GM19035 (cell line): ENCODE data around the gene DCTN4.
"Not testable (repeated sequence)": the region's sequence is repeated elsewhere in the genome, so short reads cannot be mapped to it uniquely, and the experiment has no call there.

Experiments used
- ATAC-seq: cut with Tn5 transposase; IDR thresholded peaks from one replicate; pipeline ENCODE4 v1.9.1; 2021; ENCODE audit not compliant: unreplicated experiment

Gene DCTN4

GRCh38 chr5:150742455-150743141 lies 16.2 kb downstream of the DCTN4 start:
- ATAC-seq: not testable (repeated sequence)

DNA sequence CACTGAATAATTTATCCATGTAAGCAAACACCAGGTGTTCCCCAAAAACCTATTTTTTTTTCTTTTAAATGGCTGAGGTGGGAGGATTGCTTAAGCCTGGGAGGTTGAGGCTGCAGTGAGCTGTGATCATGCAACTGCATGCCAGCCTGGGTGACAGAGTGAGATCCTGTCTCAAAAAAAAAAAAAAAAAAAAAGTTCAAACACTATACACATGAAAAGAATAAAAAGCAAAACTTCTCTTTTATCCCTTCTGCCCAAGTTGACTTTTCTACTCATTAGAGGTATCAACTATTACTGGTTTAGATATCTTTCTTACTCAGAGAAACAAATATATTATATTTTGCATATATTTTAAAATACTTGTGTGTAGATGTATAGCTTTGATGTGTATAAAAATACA lies 17.8 kb downstream of the DCTN4 start:
- no peak for ATAC-seq

DNA sequence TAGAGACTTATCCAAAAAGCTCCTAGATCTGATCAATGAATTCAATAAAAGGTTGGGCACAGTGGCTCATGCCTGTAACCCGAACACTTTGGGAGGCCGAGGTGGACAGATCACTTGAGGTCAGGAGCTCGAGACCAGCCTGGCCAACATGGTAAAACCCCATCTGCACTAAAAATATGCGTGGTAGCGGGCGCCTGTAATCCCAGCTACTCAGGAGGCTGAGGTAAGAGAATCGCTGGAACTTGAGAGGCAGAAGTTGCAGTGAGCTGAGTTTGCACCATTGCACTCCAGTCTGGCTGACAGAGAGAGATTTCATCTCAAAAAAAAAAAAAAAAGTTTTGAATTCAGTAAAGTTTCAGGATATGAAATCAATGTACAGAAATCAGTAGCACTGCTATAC lies 20.0 kb downstream of the DCTN4 start:
- no peak for ATAC-seq

DNA sequence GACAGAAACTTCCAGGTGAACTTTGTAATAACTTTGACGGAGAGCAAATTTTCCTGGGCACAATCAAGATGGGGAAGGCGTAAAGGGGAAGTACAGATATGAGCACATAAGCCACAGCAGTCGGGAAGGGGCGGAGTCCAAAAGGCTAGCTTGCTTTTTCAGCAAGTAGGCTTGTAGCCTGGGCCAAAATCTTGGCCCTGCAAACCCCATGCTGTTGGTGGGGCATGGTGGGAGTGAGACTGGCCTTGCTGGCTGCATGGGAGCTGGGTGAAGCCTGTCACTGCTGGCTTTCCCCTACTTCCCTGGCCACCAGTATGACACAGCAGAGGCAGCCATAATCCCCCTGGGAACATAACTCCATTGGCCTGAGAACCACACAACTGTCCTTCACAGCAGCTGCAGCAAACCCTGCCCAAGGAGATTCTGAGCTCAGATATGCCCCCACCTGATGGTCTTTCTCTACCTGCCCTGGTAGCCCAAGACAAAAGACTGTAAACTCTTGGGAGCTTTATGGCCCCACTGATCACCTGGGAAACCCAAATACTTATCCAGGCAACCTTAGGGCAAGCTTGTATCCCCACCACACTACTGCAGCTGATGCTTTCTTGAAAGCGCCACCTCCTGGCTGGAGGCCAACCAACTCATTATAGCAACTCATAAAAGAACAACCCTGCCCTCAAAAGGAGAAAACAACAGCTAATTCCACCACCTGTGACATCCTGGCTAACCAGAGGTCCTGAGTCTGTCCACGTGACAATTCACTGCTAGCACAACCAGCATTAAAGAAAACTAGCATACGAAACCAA lies 24.0 kb downstream of the DCTN4 start:
- peak; percentile 78 for ATAC-seq

- ATAC-seq: no peak
Observed at GRCh38 chr5:150731669-150732242, 27.1 kb downstream of the DCTN4 start.

DNA sequence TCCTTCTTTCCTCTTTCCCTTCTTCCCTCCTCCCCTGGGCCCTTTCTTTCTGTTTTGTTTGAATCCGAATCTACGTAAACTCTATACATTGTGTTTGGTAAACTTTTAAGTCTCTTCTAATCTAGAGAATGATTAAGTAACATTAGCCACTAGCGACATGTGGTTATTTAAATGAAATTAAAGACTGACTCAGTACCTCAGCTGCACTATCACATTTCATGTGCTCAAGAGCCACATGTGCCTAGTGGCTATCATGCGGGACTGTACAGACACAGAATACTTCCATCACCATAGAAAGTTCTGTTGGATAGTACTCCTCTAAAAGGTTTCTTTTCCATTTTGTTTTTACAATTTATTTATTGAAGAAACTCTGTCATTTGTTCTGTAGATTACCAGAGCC lies 29.0 kb downstream of the DCTN4 start:
- no peak for ATAC-seq

GRCh38 chr5:150723845-150724244 lies 35.0 kb downstream of the DCTN4 start:
- no peak for ATAC-seq

GRCh38 chr5:150710165-150710564 lies 48.7 kb downstream of the DCTN4 start:
- no peak for ATAC-seq

- no peak for ATAC-seq
Observed at GRCh38 chr5:150706776-150707390, 51.9 kb downstream of the DCTN4 start.

DNA sequence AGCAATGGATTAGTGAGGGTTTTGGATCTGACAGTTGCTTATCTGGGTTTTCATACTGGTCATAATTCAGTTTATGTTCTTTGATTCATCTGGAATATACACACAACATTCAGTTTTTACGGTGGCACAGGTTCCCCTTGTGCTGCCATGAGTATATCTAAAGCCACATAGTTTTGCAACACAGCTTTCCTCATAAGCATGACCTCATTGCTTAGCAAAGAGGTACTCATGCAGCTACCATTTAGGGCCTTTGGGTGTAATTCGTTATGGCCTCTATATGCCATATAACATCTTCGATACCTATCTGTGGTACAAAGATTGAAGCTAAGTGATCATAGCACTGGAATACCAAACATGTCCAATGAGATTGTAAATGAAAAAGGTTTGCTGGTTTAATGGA lies 55.1 kb downstream of the DCTN4 start:
- ATAC-seq: no peak

DNA sequence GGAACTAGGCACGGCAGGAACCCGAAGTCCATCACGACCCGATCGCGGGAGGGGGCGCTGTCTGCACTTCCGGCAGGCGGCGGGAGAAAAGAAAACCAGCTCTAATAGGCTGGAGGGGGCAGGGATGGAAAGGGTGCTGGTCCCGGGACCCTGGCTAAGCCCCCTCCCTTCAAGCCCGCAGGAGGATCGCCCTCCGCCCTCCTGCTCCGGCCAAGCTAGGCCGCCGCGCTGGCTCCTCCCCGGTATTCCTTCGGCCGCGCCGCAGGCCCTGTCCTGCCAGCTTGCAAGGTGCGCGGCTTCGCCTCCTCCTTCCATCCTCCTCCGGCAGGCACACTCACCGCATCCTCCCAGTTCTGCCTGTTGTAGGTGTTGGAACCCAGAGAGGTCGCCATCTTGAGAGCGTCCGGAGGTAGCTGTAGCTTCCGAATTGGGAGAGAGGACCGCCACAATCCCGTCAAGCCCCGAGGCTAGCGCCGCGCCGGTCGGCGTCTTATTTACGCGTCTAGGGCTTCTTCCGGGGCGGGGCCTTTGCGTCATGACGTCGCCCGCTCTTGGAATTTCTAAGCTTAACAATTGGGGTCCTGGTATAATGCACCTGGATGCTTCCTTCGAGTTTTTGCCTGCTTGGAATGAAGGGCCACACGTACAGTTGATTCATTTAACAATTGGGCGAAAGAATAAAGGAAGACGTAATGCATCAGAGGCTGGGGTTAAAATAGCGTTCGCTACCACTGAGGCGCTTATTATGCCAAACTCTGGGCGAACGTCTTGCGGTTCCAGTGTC lies 58.0 kb downstream of the DCTN4 start, which contains the start of gene RBM22:
TSS of gene RBM22 (minus strand) at position 469 of the 784 bp plus-strand sequence. CDS start at position 392, 77 bp downstream.
- peak; percentile 97 for ATAC-seq

- ATAC-seq: peak; percentile 3
Observed at GRCh38 chr5:150700246-150700593, 58.6 kb downstream of the DCTN4 start.

DNA sequence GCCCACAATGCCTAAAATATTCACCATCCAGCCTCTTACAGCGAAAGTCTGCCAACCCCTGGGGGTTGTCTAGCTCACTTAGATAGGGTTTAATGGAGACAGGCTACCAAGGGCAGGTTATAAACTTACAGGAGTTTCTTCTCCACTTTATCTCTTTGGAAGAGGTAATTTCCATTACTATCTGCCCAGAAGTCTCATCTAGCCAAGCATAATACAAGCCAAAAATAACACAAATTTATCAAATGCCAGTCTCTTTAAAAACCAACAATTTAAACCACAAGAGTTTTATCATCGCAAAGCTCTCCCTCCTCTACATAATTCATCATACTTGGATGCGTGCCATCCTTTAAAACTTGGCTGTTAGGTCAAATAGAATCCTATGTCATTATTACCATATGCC lies 64.2 kb downstream of the DCTN4 start:
- ATAC-seq: no peak

DNA sequence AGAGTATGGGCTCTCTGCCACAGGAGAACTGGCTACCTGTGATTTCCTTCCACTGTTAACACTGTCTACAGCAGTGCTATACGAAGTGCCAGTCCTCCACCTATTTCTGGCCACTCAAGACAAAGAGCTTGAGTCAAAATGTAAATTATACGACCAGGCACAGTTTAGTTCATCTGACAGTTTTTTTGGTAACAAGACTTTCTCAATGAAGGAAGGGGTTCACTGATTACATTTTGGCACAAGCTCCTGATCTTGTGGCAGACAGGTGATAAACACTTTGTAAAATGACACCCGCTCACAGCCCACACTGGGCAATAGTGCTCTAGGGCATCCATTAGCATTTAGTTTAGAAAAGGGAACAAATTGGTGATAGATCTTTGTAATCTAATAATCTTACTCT lies 66.5 kb downstream of the DCTN4 start:
- ATAC-seq: no peak

GRCh38 chr5:150690760-150691159 lies 68.1 kb downstream of the DCTN4 start:
- ATAC-seq: no peak

GRCh38 chr5:150689120-150689519 lies 69.7 kb downstream of the DCTN4 start:
- ATAC-seq: no peak

GRCh38 chr5:150676578-150676977 lies 82.2 kb downstream of the DCTN4 start:
- ATAC-seq: no peak

DNA sequence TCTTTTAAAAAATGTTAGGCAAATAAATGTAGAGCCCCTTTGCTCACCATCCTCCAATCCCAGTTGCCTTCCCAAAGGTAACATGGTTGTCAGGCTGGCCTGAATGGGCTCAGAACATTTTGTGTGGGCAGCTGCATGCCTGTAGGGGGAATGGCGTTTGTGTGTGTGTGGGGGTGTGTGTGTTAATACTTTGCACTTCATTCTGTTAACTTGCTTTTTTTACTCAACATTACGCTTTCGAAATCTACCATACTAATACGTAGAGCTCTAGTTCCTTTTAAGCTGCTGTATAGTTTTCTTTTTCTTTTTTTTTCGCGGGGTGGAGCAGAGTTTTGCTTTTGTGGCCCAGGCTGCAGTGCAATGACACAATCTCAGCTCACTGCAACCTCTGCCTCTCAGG lies 83.7 kb downstream of the DCTN4 start:
- no peak for ATAC-seq

DNA sequence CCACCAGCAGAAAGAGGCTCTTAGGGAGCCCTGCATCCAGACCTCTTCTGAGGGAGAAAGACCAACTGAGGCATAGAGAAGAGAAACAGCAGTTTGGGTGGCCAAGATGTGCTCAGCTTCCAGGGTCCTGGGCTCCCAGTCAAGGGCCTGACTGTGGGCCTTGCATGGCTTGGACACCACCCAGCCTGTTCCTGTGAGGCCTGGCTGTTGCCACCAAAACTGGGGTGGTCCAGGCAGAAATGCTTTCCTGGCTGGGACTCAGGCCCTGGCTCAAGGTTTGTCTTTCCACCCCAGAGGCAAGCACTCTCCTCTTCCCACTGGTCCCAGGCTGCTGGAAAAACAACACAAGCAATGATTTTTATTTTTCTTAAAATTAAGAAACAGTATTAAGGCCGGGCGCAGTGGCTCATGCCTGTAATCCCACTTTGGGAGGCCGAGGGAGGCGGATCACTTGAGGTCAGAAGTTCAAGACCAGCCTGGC lies 84.4 kb downstream of the DCTN4 start:
- ATAC-seq: no peak

GRCh38 chr5:150672884-150673275 lies 85.9 kb downstream of the DCTN4 start:
- no peak for ATAC-seq
